Chondrocyte (in vitro differentiated cells): ENCODE results near the gene GALNTL6. TPM values are rescaled to one million over a fixed set of nuclear protein-coding genes. Genes with fewer than 3 reads are reported as not detected.

Source experiments
- DNase-seq: peaks from one replicate; pipeline ENCODE4 v3.0.0; 2021; ENCODE audit warnings: mixed read lengths, low spot score
- H3K27ac Mint-ChIP-seq: one replicate; pipeline ENCODE4 v1.8.0; 2021; ENCODE audit warnings: mild to moderate bottlenecking, moderate library complexity, mixed read lengths; ENCODE audit not compliant: unreplicated experiment
- H3K27me3 Mint-ChIP-seq: 2 replicates; pipeline ENCODE4 v1.8.0; 2021; ENCODE audit warnings: low read depth, mixed read lengths
- H3K36me3 Mint-ChIP-seq: 2 replicates; pipeline ENCODE4 v1.8.0; 2021; ENCODE audit warnings: low read depth, mixed read lengths
- H3K4me1 Mint-ChIP-seq: 2 replicates; pipeline ENCODE4 v1.8.0; 2021; ENCODE audit warnings: low read depth, mild to moderate bottlenecking, mixed read lengths
- H3K4me3 Mint-ChIP-seq: one replicate; pipeline ENCODE4 v1.8.0; 2021; ENCODE audit warnings: mild to moderate bottlenecking, moderate library complexity, mixed read lengths; ENCODE audit not compliant: unreplicated experiment
- H3K9me3 Mint-ChIP-seq: 2 replicates; pipeline ENCODE4 v1.8.0; 2021; ENCODE audit warnings: low read depth, mixed read lengths
- CTCF ChIP-seq: fragments of 200-600 bp; sonication (generic); IDR thresholded peaks from 2 replicates; pipeline ENCODE4 v1.5.0; 2021; ENCODE audit warnings: antibody characterized with exemption, mild to moderate bottlenecking, moderate library complexity
- total RNA-seq: library from RNA; stranded (reverse); gene quantifications from 3 replicates; pipeline ENCODE4 v1.2.1, GENCODE V29; 2021

GALNTL6 gene
- total RNA-seq, 1 donor from 2014 or later: not detected

DNA sequence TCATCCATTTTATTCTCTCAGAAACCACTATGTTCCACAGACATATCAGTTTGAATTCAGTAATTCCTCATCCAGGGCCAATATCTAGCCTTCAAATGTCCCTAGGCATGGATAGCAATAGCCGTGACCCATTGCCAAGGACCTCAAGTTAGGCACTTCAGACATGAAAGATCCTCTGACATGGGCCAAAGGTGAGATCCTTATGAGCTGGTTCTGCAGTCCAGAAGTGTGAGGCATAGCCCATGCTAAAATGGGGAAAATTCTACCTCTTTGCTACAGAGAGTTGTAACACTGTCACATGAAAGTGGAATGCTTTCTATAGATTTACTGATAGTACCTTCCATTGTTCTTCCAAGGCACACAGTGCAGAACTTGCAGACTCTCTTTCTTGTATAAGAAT is 1005.7 kb downstream of the GALNTL6 start:
- no peak overlapping the region for H3K27ac Mint-ChIP-seq
- DNase-seq: no peak
- H3K36me3 Mint-ChIP-seq: no peaks in the 10 kb centered on the region
- no peak for TF ChIP-seq CTCF
- no peak overlapping the region for H3K4me3 Mint-ChIP-seq
- H3K27me3 Mint-ChIP-seq: peaks cover 4% of the 10 kb centered on the region
- no peaks in the 10 kb centered on the region for H3K9me3 Mint-ChIP-seq
- no peaks in the 10 kb centered on the region for H3K4me1 Mint-ChIP-seq

DNA sequence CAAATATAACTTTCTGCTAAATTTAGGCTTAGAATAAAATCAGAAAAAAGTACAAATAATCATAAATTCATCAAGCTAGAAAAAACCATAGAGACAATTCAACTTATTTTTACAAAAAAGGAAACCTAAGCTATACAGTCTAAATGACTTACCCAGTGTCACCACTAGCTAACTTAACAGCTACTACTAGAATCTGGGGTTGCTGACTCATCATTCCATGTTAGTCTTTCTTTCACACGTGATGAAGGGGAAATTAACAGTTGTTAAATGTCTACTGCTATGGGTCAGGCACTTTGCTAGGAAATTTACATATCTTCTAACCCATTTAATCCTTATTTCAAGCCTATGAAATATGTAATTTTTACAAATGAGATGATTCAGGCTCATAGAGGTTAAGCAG is 1006.1 kb downstream of the GALNTL6 start:
- no peak for TF ChIP-seq CTCF
- peaks cover 4% of the 10 kb centered on the region for H3K27me3 Mint-ChIP-seq
- no peaks in the 10 kb centered on the region for H3K4me1 Mint-ChIP-seq
- H3K4me3 Mint-ChIP-seq: no peak overlapping the region
- no peak overlapping the region for H3K27ac Mint-ChIP-seq
- no peak for DNase-seq
- H3K9me3 Mint-ChIP-seq: no peaks in the 10 kb centered on the region
- H3K36me3 Mint-ChIP-seq: no peaks in the 10 kb centered on the region

DNA sequence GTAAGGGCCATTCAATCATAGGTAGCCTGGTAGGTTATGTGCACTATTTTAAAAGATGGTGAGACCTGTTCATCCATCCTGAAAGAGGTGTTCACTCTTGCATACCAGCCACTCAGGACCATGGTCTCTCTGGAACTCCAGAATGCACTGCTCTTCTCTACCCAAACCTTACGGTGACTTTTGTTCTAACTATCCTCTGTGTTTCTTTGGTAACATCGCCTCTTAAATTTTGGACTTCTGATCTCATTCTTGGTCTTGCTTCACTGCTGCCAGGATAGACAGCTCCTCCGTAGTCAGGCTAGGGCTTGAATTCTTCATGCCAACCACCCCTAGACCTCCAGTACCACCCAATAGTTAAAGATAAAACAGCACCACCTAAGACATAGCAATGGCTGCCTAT is 1009.1 kb downstream of the GALNTL6 start:
- Mint-ChIP-seq H3K4me3 (no peak overlapping the region), H3K36me3 (no peaks in the 10 kb centered on the region), H3K27ac (no peak overlapping the region), H3K27me3 (peaks cover 2% of the 10 kb centered on the region), H3K9me3 (no peaks in the 10 kb centered on the region), H3K4me1 (peaks cover 13% of the 10 kb centered on the region)
- TF ChIP-seq CTCF: no peak
- no peak for DNase-seq

- H3K4me3 Mint-ChIP-seq: no peak overlapping the region
- no peak overlapping the region for H3K27ac Mint-ChIP-seq
- H3K4me1 Mint-ChIP-seq: peaks cover 16% of the 10 kb centered on the region
- peaks cover 3% of the 10 kb centered on the region for H3K36me3 Mint-ChIP-seq
- peaks cover 5% of the 10 kb centered on the region for H3K27me3 Mint-ChIP-seq
- no peaks in the 10 kb centered on the region for H3K9me3 Mint-ChIP-seq
- no peak for TF ChIP-seq CTCF
- no peak for DNase-seq
Measured at GRCh38 chr4:172826346-172826745, 1013.1 kb downstream of the GALNTL6 start.

DNA sequence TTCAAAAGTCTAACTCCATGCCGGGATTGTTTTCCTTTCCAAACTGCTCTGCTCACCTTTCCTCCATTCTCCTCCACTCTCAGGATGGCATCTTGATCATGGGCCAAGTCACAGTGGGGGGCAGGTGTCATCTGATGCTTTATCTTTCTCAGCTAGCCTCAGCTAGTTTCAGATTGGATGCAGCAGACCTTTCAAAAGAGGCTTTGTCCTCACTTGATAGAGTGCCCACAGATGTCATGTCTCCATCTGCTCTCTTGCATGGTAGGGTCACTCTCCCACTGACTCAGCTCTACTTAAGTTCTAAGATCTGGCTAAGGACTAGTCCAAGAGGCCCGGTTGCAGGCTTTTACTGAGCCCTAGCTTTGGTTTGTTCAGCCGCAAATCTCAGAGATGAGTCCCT is 1013.7 kb downstream of the GALNTL6 start:
- Mint-ChIP-seq H3K9me3 (no peaks in the 10 kb centered on the region), H3K4me1 (peaks cover 16% of the 10 kb centered on the region), H3K36me3 (peaks cover 3% of the 10 kb centered on the region), H3K4me3 (no peak overlapping the region), H3K27me3 (peaks cover 5% of the 10 kb centered on the region), H3K27ac (no peak overlapping the region)
- DNase-seq: no peak
- TF ChIP-seq CTCF: no peak
